Testis (tissue), 2 donors: ENCODE measurements around the gene SMDT1.
"Not testable (repeated sequence)": the region's sequence is repeated elsewhere in the genome, so short reads cannot be mapped to it uniquely, and the experiment has no call there.

Experiments used
- POLR2A ChIP-seq: fragments of 450-650 bp; IDR thresholded peaks from one replicate; pipeline ENCODE4 v1.6.1; 2017; ENCODE audit warnings: antibody characterized with exemption, mild to moderate bottlenecking, moderate library complexity
- TF ChIP-seq, protein P1 (sequence below), 3 experiments: fragments of 450-650 bp in 2 of 3; fragments of 200-600 bp in 1 of 3; sonication (generic) in 1 of 3; IDR thresholded peaks; one replicate each; pipeline ENCODE4 v1.5.1; 2016 to 2019; ENCODE audit warnings: antibody characterized with exemption in 3 of 3, mild to moderate bottlenecking in 2 of 3, moderate library complexity in 1 of 3

DNA sequence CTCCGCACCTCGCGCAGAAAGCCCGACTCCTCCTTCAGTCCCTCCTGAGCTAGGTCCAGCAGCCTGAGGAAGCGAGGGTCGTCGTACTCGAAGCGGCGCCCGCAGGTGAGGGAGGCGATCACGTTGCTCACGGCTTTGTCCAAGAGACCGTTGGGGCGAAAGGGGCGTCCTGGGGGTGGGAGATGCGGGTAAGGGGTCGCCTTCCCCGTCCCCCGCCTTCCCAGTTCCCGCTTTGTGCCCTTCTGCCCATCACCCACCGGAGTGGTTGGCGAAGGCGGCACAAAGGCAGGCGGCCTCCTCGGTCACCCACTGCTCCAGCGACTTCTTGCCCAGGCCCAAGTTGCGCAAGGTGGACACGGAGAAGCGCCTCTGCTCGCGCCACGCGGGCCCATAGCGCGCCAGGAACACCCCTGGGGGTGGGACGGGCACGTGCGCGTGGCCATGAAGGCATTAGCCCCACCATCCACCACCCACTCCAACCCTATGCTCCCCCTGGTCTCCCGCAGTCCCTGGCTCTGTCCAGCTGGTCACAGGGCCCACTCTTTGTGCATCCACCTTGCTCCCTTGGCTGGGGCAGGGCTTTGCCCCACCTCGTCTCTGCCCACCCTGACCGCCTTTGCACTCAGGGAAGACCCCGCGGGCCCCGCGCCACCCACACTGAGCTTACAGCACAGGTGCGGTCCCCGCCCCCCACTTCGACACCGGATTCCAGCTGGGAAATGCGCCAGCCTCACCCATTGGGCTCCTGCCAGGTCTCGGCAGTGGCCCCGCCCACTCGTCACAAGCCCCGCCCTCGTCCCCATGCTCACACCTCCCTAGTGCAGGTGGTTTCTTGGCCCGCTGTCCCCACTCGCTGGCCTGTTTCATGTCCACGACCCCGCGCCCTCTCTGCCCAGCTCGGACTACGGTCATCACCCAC lies 49.5 kb downstream of the SMDT1 start:
- not testable (repeated sequence) for TF ChIP-seq POLR2A
- TF ChIP-seq, protein P1, sequence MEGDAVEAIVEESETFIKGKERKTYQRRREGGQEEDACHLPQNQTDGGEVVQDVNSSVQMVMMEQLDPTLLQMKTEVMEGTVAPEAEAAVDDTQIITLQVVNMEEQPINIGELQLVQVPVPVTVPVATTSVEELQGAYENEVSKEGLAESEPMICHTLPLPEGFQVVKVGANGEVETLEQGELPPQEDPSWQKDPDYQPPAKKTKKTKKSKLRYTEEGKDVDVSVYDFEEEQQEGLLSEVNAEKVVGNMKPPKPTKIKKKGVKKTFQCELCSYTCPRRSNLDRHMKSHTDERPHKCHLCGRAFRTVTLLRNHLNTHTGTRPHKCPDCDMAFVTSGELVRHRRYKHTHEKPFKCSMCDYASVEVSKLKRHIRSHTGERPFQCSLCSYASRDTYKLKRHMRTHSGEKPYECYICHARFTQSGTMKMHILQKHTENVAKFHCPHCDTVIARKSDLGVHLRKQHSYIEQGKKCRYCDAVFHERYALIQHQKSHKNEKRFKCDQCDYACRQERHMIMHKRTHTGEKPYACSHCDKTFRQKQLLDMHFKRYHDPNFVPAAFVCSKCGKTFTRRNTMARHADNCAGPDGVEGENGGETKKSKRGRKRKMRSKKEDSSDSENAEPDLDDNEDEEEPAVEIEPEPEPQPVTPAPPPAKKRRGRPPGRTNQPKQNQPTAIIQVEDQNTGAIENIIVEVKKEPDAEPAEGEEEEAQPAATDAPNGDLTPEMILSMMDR (IDR thresholded peaks at IDR 0.05) = not testable (repeated sequence)
